ENCODE results near the gene SCN3A.

GRCh38 chr2:165173215-165173614 lies 30.6 kb downstream of the SCN3A start:
- no peak for TF ChIP-seq GATA2 (IDR thresholded peaks at IDR 0.05; ENCODE audit: low read depth, low read length)
- TF ChIP-seq GATA3 (IDR thresholded peaks at IDR 0.05; ENCODE audit: low read depth, low read length) = no peak
